Upper lobe of right lung (tissue), 1 donor: ENCODE results near the gene DNAH12. TPM values are rescaled to one million over a fixed set of nuclear protein-coding genes. Genes with fewer than 3 reads are reported as not detected.

Experiments
- ATAC-seq: fragments of 200-7000 bp; cut with Tn5 transposase; one replicate; pipeline ENCODE4 v1.9.1; 2020; ENCODE audit warnings: mild to moderate bottlenecking, moderate library complexity
- DNase-seq: peaks from one replicate; pipeline ENCODE4 v3.0.0-alpha.2; 2020
- H3K27ac ChIP-seq: fragments of 200-600 bp; one replicate; pipeline ENCODE4 v1.8.0; 2022
- H3K27me3 ChIP-seq: fragments of 200-600 bp; one replicate; pipeline ENCODE4 v1.8.0; 2022; ENCODE audit warnings: mild to moderate bottlenecking
- H3K36me3 ChIP-seq: fragments of 200-600 bp; one replicate; pipeline ENCODE4 v1.8.0; 2022
- H3K4me1 ChIP-seq: fragments of 200-600 bp; one replicate; pipeline ENCODE4 v1.8.0; 2022
- H3K4me3 ChIP-seq: fragments of 200-600 bp; one replicate; pipeline ENCODE4 v1.8.0; 2022; ENCODE audit warnings: mild to moderate bottlenecking
- H3K9me3 ChIP-seq: fragments of 200-600 bp; one replicate; pipeline ENCODE4 v1.8.0; 2022
- intact Hi-C: fragments of 100-400 bp; cut with DNase I; formaldehyde crosslinking; loops from one replicate; pipeline ENCODE4 v1.11.0; 2022
- long read RNA-seq: library from polyadenylated mRNA; unstranded; transcript quantifications from one replicate; pipeline ENCODE4 v2.0.0, GENCODE V29; 2021
- total RNA-seq: library from RNA; stranded (reverse); fragmentation: NEBNext Ultra II Directional; extraction: Animal tissue kit (Norgen Biotek cat#: 25700); gene quantifications from one replicate; pipeline ENCODE4 v1.2.1, GENCODE V29; 2021
- TF ChIP-seq, protein P1 (sequence below): fragments of 200-600 bp; IDR thresholded peaks from one replicate; pipeline ENCODE4 v1.8.0; 2022; ENCODE audit warnings: antibody characterized with exemption
- donor health status: DM: no; HTN: yes; CAD: no; lungs with severe emphysema.

DNAH12 gene, protein sequence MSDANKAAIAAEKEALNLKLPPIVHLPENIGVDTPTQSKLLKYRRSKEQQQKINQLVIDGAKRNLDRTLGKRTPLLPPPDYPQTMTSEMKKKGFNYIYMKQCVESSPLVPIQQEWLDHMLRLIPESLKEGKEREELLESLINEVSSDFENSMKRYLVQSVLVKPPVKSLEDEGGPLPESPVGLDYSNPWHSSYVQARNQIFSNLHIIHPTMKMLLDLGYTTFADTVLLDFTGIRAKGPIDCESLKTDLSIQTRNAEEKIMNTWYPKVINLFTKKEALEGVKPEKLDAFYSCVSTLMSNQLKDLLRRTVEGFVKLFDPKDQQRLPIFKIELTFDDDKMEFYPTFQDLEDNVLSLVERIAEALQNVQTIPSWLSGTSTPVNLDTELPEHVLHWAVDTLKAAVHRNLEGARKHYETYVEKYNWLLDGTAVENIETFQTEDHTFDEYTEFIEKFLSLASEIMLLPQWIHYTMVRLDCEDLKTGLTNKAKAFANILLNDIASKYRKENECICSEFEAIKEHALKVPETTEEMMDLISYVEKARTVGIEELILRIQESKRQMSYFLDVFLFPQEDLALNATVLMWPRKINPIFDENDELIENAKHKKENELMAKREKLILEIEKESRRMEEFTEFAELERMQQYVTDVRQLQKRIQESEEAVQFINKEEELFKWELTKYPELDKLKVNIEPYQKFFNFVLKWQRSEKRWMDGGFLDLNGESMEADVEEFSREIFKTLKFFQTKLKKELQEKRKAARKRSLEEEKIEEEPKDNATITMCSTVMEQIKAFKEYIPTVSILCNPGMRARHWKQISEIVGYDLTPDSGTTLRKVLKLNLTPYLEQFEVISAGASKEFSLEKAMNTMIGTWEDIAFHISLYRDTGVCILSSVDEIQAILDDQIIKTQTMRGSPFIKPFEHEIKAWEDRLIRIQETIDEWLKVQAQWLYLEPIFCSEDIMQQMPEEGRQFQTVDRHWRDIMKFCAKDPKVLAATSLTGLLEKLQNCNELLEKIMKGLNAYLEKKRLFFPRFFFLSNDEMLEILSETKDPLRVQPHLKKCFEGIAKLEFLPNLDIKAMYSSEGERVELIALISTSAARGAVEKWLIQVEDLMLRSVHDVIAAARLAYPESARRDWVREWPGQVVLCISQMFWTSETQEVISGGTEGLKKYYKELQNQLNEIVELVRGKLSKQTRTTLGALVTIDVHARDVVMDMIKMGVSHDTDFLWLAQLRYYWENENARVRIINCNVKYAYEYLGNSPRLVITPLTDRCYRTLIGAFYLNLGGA (N-terminal part only)
- 0.52 TPM for total RNA-seq
- long read RNA-seq, result 0 reads

DNA sequence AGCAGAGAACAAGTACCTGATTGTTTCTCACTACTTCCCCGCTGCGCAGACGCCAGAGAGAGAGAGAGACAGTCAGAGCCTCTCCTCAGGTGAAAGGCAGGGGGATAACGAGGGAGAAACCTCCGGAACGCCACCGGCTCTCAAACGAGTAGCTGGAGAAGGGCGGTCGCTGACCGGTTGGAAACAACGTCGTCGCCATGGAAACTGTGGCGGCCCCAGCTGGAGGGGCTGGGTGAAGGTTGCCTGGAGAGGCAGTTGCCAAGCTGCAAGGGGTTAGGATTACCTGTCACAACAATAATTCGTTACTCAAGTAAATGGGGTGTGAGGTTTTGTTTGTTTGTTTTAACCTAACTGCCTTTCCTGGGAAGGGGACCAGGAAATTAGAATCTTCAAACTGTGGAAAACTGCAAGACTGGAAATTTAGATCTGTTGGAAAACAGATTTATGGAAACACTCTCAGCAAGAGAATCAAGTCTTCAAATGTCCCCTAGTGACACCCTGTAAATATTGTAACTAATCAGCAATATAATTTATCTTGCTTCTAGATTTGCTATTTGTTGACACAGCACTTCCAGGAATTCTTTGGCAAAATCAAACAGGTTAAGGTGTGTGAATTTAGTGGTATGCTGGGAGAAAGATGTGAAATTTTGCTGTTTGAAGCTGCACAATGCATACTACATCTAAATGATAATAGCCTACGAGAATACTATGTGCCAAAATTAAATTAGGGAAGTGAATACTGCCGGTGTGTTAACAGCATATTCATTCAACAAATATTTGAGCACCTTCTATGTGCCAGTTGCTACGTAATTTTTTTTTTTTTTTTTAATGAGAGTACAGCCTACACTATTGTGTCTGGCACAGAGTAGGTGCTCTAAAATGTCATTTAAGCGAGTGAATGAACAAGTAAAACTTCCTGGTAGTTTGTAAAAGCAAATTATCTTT, at the start of gene DNAH12:
TSS of gene DNAH12 (minus strand) at position 164 of the 945 bp plus-strand sequence. CDS start 1,474 bp downstream, outside the sequence.
- no peaks in the 10 kb centered on the region for H3K36me3 ChIP-seq
- H3K27me3 ChIP-seq, result no peaks in the 10 kb centered on the region
- ATAC-seq (peak; percentile 65), DNase-seq (peak; percentile 75)
- TF ChIP-seq, protein P1, sequence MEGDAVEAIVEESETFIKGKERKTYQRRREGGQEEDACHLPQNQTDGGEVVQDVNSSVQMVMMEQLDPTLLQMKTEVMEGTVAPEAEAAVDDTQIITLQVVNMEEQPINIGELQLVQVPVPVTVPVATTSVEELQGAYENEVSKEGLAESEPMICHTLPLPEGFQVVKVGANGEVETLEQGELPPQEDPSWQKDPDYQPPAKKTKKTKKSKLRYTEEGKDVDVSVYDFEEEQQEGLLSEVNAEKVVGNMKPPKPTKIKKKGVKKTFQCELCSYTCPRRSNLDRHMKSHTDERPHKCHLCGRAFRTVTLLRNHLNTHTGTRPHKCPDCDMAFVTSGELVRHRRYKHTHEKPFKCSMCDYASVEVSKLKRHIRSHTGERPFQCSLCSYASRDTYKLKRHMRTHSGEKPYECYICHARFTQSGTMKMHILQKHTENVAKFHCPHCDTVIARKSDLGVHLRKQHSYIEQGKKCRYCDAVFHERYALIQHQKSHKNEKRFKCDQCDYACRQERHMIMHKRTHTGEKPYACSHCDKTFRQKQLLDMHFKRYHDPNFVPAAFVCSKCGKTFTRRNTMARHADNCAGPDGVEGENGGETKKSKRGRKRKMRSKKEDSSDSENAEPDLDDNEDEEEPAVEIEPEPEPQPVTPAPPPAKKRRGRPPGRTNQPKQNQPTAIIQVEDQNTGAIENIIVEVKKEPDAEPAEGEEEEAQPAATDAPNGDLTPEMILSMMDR, result no peak
- no peaks in the 10 kb centered on the region for H3K4me1 ChIP-seq
- no peak within 1 kb of the TSS for H3K27ac ChIP-seq
- peak within 1 kb of the TSS; percentile 31 for H3K4me3 ChIP-seq
- H3K9me3 ChIP-seq, result no peaks in the 10 kb centered on the region
- intact Hi-C loops, result no loop called here

DNA sequence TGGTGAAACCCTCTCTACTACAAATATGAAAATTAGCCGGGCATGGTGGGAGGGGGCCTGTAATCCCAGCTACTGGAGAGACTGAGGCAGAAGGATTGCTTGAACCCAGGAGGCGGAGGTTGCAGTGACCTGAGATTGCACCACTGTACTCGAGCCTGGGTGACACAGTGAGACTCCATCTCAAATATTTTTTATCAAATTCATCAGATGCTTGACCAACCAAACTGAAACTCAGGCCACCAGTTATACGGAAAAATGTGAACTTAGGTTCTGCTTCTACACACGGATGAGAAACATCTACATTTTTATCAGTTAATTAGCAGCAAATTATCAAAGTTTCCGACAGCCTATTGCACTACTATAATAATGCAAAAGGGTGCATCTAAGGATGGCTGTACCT, 48.2 kb upstream of the DNAH12 start:
- Histone ChIP-seq H3K9me3 (no peaks in the 10 kb centered on the region), H3K4me1 (peaks cover 35% of the 10 kb centered on the region), H3K27ac (no peak overlapping the region), H3K27me3 (no peaks in the 10 kb centered on the region), H3K4me3 (no peak overlapping the region), H3K36me3 (peaks cover 7% of the 10 kb centered on the region)
- ATAC-seq (no peak), DNase-seq (no peak)
- TF ChIP-seq, protein P1, result no peak
- intact Hi-C loops, result no loop called here

DNA sequence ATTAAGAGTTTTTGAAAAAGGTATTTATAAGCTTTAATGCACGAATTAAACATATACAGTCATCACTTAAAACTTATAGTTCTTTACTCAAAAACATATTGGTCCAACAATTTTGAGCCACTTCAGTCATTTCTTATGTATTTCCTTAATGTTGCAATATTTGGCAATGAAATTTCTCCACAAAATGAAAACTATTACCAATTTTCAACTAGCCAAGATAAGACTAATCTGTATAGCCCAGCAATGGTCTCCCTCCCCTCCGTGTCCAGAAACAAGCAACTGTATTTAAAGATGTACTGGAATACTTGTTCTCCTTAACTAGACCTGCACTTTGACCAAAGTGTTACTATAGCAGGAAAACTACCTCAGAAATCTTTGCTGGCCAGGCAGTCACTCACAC, 43.8 kb upstream of the DNAH12 start:
- Histone ChIP-seq H3K27ac (no peak overlapping the region), H3K4me1 (peaks cover 24% of the 10 kb centered on the region), H3K9me3 (no peaks in the 10 kb centered on the region), H3K4me3 (no peak overlapping the region), H3K36me3 (peaks cover 20% of the 10 kb centered on the region), H3K27me3 (no peaks in the 10 kb centered on the region)
- ATAC-seq (no peak), DNase-seq (no peak)
- TF ChIP-seq, protein P1, result no peak
- intact Hi-C loops, result no loop called here

DNA sequence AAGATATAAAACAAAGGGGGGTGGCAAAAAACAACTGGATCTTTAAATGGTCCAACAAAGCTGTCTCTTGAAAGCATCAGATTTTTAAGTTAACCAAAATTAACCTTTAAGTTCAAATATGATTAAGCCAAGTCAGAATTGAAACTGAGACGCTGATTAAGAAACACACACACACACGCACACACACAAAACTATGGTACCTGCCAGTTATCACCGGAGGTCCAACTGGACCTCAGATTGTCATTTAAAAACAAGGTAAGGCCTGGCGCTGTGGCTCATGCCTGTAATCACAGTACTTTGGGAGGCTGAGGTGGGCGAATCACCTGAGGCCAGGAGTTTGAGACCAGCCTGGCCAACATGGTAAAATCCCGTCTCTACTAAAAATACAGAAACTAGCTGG, 42.6 kb upstream of the DNAH12 start:
- no peaks in the 10 kb centered on the region for H3K27me3 ChIP-seq
- H3K27ac ChIP-seq, result no peak overlapping the region
- peaks cover 31% of the 10 kb centered on the region for H3K36me3 ChIP-seq
- H3K4me1 ChIP-seq, result peaks cover 15% of the 10 kb centered on the region
- intact Hi-C loops, result no loop called here
- TF ChIP-seq, protein P1, result no peak
- no peaks in the 10 kb centered on the region for H3K9me3 ChIP-seq
- no peak for ATAC-seq
- H3K4me3 ChIP-seq, result no peak overlapping the region
- DNase-seq, result no peak
